MM.1S (cell line): ENCODE results near the gene LAD1.

Source experiments
- DNase-seq: peaks from one replicate; pipeline ENCODE4 v3.0.0-alpha.2; 2015
- H2AFZ ChIP-seq: fragments of 300-600 bp; sonication (generic); 2 replicates; pipeline ENCODE4 v1.6.0; 2016; ENCODE audit warnings: antibody characterized with exemption, low read length
- H3F3A ChIP-seq: fragments of 300-600 bp; sonication (generic); 2 replicates; pipeline ENCODE4 v1.6.1; 2016; ENCODE audit warnings: mild to moderate bottlenecking, antibody characterized with exemption, low read length, moderate library complexity, mixed read lengths; ENCODE audit not compliant: insufficient read depth
- H3K27ac ChIP-seq: fragments of 300-600 bp; sonication (generic); 2 replicates; pipeline ENCODE4 v1.5.1; 2016; ENCODE audit warnings: mild to moderate bottlenecking, low read length
- H3K27me3 ChIP-seq: fragments of 300-600 bp; sonication (generic); replicated peaks from 2 replicates; pipeline ENCODE4 v1.6.0; 2016; ENCODE audit warnings: low read length; ENCODE audit not compliant: insufficient read depth
- H3K36me3 ChIP-seq: fragments of 300-600 bp; sonication (generic); replicated peaks from 2 replicates; pipeline ENCODE4 v1.6.1; 2016; ENCODE audit warnings: mild to moderate bottlenecking, low read length, mixed read lengths; ENCODE audit not compliant: insufficient read depth
- H3K4me1 ChIP-seq: fragments of 300-600 bp; sonication (generic); 2 replicates; pipeline ENCODE4 v1.6.1; 2016; ENCODE audit warnings: low read length, mixed read lengths
- H3K4me2 ChIP-seq: fragments of 300-600 bp; sonication (generic); 2 replicates; pipeline ENCODE4 v1.6.0; 2016; ENCODE audit warnings: low read depth, low read length
- H3K4me3 ChIP-seq: fragments of 300-600 bp; sonication (generic); 2 replicates; pipeline ENCODE4 v1.5.1; 2016; ENCODE audit warnings: low read length, mixed read lengths
- H3K79me2 ChIP-seq: fragments of 300-600 bp; sonication (generic); 2 replicates; pipeline ENCODE4 v1.6.1; 2016; ENCODE audit warnings: mixed run types, low read length, mixed read lengths
- H3K9ac ChIP-seq: fragments of 300-600 bp; sonication (generic); 2 replicates; pipeline ENCODE4 v1.6.1; 2016; ENCODE audit warnings: low read length, mixed read lengths
- H3K9me2 ChIP-seq: fragments of 300-600 bp; sonication (generic); replicated peaks from 2 replicates; pipeline ENCODE4 v1.6.1; 2016; ENCODE audit warnings: mild to moderate bottlenecking, low read length, mixed read lengths; ENCODE audit not compliant: insufficient read depth
- H3K9me3 ChIP-seq: fragments of 300-600 bp; sonication (generic); replicated peaks from 2 replicates; pipeline ENCODE4 v1.6.1; 2016; ENCODE audit warnings: mild to moderate bottlenecking, low read length, mixed read lengths; ENCODE audit not compliant: insufficient read depth
- H4K20me1 ChIP-seq: fragments of 300-600 bp; sonication (generic); 2 replicates; pipeline ENCODE4 v1.6.1; 2016; ENCODE audit warnings: mild to moderate bottlenecking, low read length, moderate library complexity, mixed read lengths; ENCODE audit not compliant: insufficient read depth
- EZH2 ChIP-seq: fragments of 300-600 bp; sonication (generic); optimal IDR thresholded peaks from 2 replicates; pipeline ENCODE3; 2017; ENCODE audit warnings: low read depth, mild to moderate bottlenecking, antibody characterized with exemption, low read length, mixed read lengths
- EZH2phosphoT487 ChIP-seq: fragments of 300-600 bp; sonication (generic); IDR thresholded peaks from 2 replicates; pipeline ENCODE4 v1.6.1; 2018; ENCODE audit warnings: antibody characterized with exemption, low read length
- TF ChIP-seq, protein P1 (sequence below): fragments of 300-600 bp; sonication (generic); IDR thresholded peaks from 2 replicates; pipeline ENCODE4 v1.5.1; 2016; ENCODE audit warnings: antibody characterized with exemption, low read length, mixed read lengths

LAD1 gene

DNA sequence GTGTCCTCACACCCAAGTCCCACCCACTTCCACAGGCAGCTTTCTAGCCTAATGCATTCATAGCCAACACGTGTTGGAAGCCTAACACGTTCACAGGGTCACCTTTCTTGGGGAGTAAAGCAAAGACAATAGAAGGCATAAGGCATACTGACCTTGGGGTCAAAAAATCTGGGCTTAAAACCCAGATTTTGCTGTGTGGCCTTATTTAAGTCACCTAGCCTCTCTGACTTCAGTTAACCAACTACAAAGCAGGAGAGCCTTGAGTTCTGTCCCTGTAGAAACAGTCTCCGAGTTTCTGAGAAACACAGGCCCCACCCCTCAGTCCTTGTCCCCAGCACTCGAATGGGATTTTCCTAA is 23.0 kb downstream of the LAD1 start:
- Histone ChIP-seq H3K9me3 (no peaks in the 10 kb centered on the region), H3K79me2 (no peaks in the 10 kb centered on the region), H3K4me2 (no peak overlapping the region), H3K4me1 (no peaks in the 10 kb centered on the region), H3K9me2 (no peaks in the 10 kb centered on the region), H3K4me3 (no peak overlapping the region), H4K20me1 (no peaks in the 10 kb centered on the region), H2AFZ (no peak overlapping the region), H3F3A (no peaks in the 10 kb centered on the region), H3K27ac (no peak overlapping the region), H3K9ac (no peak overlapping the region), H3K36me3 (no peaks in the 10 kb centered on the region), H3K27me3 (peaks cover 59% of the 10 kb centered on the region)
- DNase-seq, result no peak
- TF ChIP-seq EZH2phosphoT487 (no peak), EZH2 (no peak)
- TF ChIP-seq, protein P1, sequence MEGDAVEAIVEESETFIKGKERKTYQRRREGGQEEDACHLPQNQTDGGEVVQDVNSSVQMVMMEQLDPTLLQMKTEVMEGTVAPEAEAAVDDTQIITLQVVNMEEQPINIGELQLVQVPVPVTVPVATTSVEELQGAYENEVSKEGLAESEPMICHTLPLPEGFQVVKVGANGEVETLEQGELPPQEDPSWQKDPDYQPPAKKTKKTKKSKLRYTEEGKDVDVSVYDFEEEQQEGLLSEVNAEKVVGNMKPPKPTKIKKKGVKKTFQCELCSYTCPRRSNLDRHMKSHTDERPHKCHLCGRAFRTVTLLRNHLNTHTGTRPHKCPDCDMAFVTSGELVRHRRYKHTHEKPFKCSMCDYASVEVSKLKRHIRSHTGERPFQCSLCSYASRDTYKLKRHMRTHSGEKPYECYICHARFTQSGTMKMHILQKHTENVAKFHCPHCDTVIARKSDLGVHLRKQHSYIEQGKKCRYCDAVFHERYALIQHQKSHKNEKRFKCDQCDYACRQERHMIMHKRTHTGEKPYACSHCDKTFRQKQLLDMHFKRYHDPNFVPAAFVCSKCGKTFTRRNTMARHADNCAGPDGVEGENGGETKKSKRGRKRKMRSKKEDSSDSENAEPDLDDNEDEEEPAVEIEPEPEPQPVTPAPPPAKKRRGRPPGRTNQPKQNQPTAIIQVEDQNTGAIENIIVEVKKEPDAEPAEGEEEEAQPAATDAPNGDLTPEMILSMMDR, result no peak

DNA sequence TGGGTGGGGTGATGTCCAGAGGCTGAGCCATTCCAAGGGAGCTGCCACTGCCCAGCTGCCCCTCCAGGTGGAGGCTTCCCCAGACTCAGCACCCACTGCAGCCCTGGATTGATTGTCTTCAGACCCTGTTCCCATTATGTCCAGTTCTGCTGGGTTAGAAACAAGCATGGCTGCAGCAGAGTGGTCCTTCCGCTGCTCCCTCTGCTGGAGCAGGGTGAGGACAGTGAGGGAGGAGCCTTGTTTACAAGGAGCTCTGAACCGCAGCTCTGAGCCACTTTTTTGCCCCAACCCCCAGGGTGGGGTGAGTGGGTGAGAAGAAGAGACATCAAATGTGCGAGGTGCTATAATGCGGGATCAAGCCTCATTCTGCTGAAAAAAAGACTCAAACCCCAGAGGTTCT is 24.0 kb downstream of the LAD1 start:
- no peaks in the 10 kb centered on the region for H3F3A ChIP-seq
- H3K9ac ChIP-seq, result no peak overlapping the region
- H3K4me1 ChIP-seq, result no peaks in the 10 kb centered on the region
- H3K4me3 ChIP-seq, result no peak overlapping the region
- H3K79me2 ChIP-seq, result no peaks in the 10 kb centered on the region
- H3K9me3 ChIP-seq, result no peaks in the 10 kb centered on the region
- H3K27me3 ChIP-seq, result peaks cover 66% of the 10 kb centered on the region
- H4K20me1 ChIP-seq, result no peaks in the 10 kb centered on the region
- no peaks in the 10 kb centered on the region for H3K9me2 ChIP-seq
- no peak overlapping the region for H3K4me2 ChIP-seq
- H2AFZ ChIP-seq, result no peak overlapping the region
- H3K36me3 ChIP-seq, result no peaks in the 10 kb centered on the region
- no peak overlapping the region for H3K27ac ChIP-seq
- no peak for TF ChIP-seq EZH2phosphoT487
- no peak for TF ChIP-seq EZH2
- TF ChIP-seq, protein P1, result no peak
- DNase-seq, result no peak

DNA sequence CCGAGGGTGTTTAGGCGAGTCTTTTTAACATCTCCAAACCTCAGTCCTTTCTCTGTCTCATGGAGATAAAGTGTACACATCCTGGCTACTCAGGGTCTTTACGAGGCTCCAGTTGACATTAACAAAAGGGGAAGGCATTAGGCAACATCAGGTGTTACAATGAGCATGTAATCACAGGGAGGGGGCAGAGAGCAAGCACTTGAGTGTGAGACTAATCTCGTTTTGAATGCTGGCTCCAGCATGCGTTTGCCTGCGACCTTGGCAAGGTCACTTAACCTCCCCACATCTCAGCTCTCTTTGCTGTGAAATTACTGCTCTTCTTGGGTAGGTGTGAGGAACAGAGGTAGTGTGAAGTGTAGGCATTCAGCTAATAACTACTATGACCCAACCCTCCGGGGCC is 24.8 kb downstream of the LAD1 start:
- Histone ChIP-seq H2AFZ (no peak overlapping the region), H3K9me2 (no peaks in the 10 kb centered on the region), H3K4me3 (no peak overlapping the region), H3K27ac (no peak overlapping the region), H3K9me3 (no peaks in the 10 kb centered on the region), H3K36me3 (no peaks in the 10 kb centered on the region), H3K27me3 (peaks cover 74% of the 10 kb centered on the region), H3K4me1 (no peaks in the 10 kb centered on the region), H3F3A (no peaks in the 10 kb centered on the region), H3K9ac (no peak overlapping the region), H4K20me1 (no peaks in the 10 kb centered on the region), H3K79me2 (no peaks in the 10 kb centered on the region), H3K4me2 (no peak overlapping the region)
- TF ChIP-seq EZH2 (no peak), EZH2phosphoT487 (no peak)
- TF ChIP-seq, protein P1, result no peak
- DNase-seq, result no peak

DNA sequence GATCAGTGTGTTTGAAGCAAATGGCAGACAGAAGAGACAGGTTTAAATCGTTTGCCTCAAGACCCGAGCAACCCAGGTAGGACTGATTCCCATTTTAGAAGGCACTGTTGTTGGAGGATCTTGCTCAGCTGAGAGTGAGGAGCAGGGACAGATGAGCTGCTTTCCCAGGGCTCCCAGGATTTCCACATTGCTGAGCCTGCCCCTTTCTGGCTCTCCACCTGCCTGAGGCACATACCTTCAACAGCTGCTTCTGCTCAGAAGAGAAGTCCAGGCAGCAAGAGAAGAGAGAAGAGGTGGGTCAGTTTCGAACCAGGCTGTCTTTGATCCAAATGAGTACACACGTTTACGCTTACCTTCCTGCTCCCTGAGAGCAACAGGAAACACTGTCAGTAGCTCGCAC is 27.3 kb downstream of the LAD1 start:
- Histone ChIP-seq H3F3A (no peaks in the 10 kb centered on the region), H3K27me3 (peaks cover 100% of the 10 kb centered on the region), H3K79me2 (no peaks in the 10 kb centered on the region), H2AFZ (no peak overlapping the region), H3K9ac (no peak overlapping the region), H3K9me2 (no peaks in the 10 kb centered on the region), H3K4me3 (no peak overlapping the region), H4K20me1 (no peaks in the 10 kb centered on the region), H3K36me3 (no peaks in the 10 kb centered on the region), H3K4me2 (no peak overlapping the region), H3K4me1 (no peaks in the 10 kb centered on the region), H3K27ac (no peak overlapping the region), H3K9me3 (no peaks in the 10 kb centered on the region)
- no peak for DNase-seq
- TF ChIP-seq EZH2 (no peak), EZH2phosphoT487 (no peak)
- TF ChIP-seq, protein P1, result no peak
